HCT116 (cell line): ENCODE results near the gene NFASC. TPM values are rescaled to one million over a fixed set of nuclear protein-coding genes. Genes with fewer than 3 reads are reported as not detected.
A peak's percentile ranks its signal among the peaks of the same experiment; 100 is the strongest.

Source experiments
- ATAC-seq: fragments of 200-7000 bp; cut with Tn5 transposase; 2 replicates; pipeline ENCODE4 v1.9.1; 2020; ENCODE audit warnings: mild to moderate bottlenecking, moderate library complexity
- BruUV-seq: library from RNA; stranded (reverse); fragments of 400-500 nt; replicated peaks from 2 replicates; lab custom pipeline; 2021; lab: Mats Ljungman, UMichigan
- CTCF ChIA-PET: fragments of 300-600 bp; sonication (Branson Sonifier 250); formaldehyde crosslinking; loops from one replicate; lab custom pipeline; 2021; ENCODE audit warnings: antibody characterized with exemption; lab: Charles Lee
- POLR2A ChIA-PET: fragments of 300-600, 350-600 bp; sonication (Branson Sonifier 250); formaldehyde crosslinking; loops from one replicate; lab custom pipeline; 2021; ENCODE audit warnings: antibody characterized with exemption; lab: Charles Lee
- RAD21 ChIA-PET, 2 experiments: fragments of 300-600 bp; sonication (Branson Sonifier 250); formaldehyde crosslinking; loops; one replicate each; lab custom pipeline; 2023; ENCODE audit warnings: low total read pairs in 2 of 2; ENCODE audit not compliant: uncharacterized antibody in 2 of 2, unreplicated experiment in 2 of 2, low non-redundant PET in 1 of 2; lab: Charles Lee
- DNase-seq: peaks from one replicate; pipeline ENCODE4 v3.0.0-alpha.2; 2010; ENCODE audit warnings: low read depth, low spot score
- H2AFZ ChIP-seq: fragments of 200-600 bp; shearing (Covaris generic), sonication (generic); 2 replicates; pipeline ENCODE4 v1.6.1; 2017; ENCODE audit warnings: low read depth, mixed run types, mixed read lengths, antibody characterized with exemption, low read length; ENCODE audit not compliant: poor library complexity, severe bottlenecking
- H3K27ac ChIP-seq: 2 replicates; pipeline ENCODE4 v1.5.1; 2012; ENCODE audit warnings: low read depth, low read length
- H3K27me3 ChIP-seq: fragments of 200-600 bp; sonication (generic); 2 replicates; pipeline ENCODE4 v1.6.1; 2016; ENCODE audit warnings: mixed run types, low read length, mixed read lengths; ENCODE audit not compliant: insufficient read depth
- H3K36me3 ChIP-seq, 2 experiments: fragments of 200-500 bp in 1 of 2; fragments of 200-600 bp in 1 of 2; sonication (Bioruptor generic) in 1 of 2; sonication (generic) in 1 of 2; 2 replicates each; pipeline versions ENCODE4 v1.5.1 to v1.6.1; 2014 to 2016; ENCODE audit warnings: low read length in 2 of 2, inconsistent platforms in 1 of 2, mixed read lengths in 1 of 2, mixed run types in 1 of 2; ENCODE audit not compliant: insufficient read depth in 2 of 2, control insufficient read depth in 1 of 2
- H3K4me1 ChIP-seq, 2 experiments: fragments of 200-600 bp in 1 of 2; sonication (generic) in 1 of 2; 2 replicates each; pipeline versions ENCODE4 v1.5.1 to v1.6.1; 2012 to 2017; ENCODE audit warnings: low read length in 2 of 2, inconsistent platforms in 1 of 2, mild to moderate bottlenecking in 1 of 2, mixed read lengths in 1 of 2, mixed run types in 1 of 2, moderate library complexity in 1 of 2; ENCODE audit not compliant: insufficient read depth in 2 of 2, control insufficient read depth in 1 of 2
- H3K4me2 ChIP-seq: fragments of 200-600 bp; sonication (generic); 2 replicates; pipeline ENCODE4 v1.6.1; 2017; ENCODE audit warnings: mixed run types, low read length, mixed read lengths
- H3K4me3 ChIP-seq, 2 experiments: fragments of 200-600 bp in 1 of 2; sonication (generic) in 1 of 2; replicated peaks in 1 of 2; 2 replicates each; pipeline ENCODE4 v1.5.1; 2011 to 2016; ENCODE audit warnings: low read length in 2 of 2, control low read depth in 1 of 2, low read depth in 1 of 2, mild to moderate bottlenecking in 1 of 2, mixed read lengths in 1 of 2, mixed run types in 1 of 2
- H3K79me2 ChIP-seq: fragments of 200-600 bp; sonication (generic); 2 replicates; pipeline ENCODE4 v1.6.1; 2017; ENCODE audit warnings: mild to moderate bottlenecking, mixed run types, low read length, moderate library complexity, mixed read lengths; ENCODE audit not compliant: insufficient read depth
- H3K9ac ChIP-seq: fragments of 200-600 bp; sonication (generic); 2 replicates; pipeline ENCODE4 v1.6.1; 2016; ENCODE audit warnings: low read length, mixed read lengths
- H3K9me2 ChIP-seq: fragments of 200-600 bp; sonication (generic), shearing (Covaris generic); 2 replicates; pipeline ENCODE4 v1.6.1; 2017; ENCODE audit warnings: mixed run types, mild to moderate bottlenecking, moderate library complexity; ENCODE audit not compliant: insufficient read depth
- H3K9me3 ChIP-seq, 2 experiments: fragments of 200-500 bp in 1 of 2; fragments of 200-600 bp in 1 of 2; sonication (Bioruptor generic) in 1 of 2; sonication (generic) in 1 of 2; 2 replicates each; pipeline ENCODE4 v1.6.1; 2014 to 2017; ENCODE audit warnings: low read length in 2 of 2, mixed read lengths in 2 of 2, inconsistent platforms in 1 of 2, low read depth in 1 of 2, mild to moderate bottlenecking in 1 of 2, mixed run types in 1 of 2, moderate library complexity in 1 of 2; ENCODE audit not compliant: control insufficient read depth in 1 of 2, insufficient read depth in 1 of 2
- H4K20me1 ChIP-seq: fragments of 200-600 bp; sonication (generic), shearing (Covaris generic); 2 replicates; pipeline ENCODE4 v1.6.1; 2017; ENCODE audit warnings: mixed run types, mild to moderate bottlenecking, moderate library complexity; ENCODE audit not compliant: insufficient read depth
- POLR2A ChIP-seq: IDR thresholded peaks from 2 replicates; pipeline ENCODE4 v1.7.0; 2011; ENCODE audit warnings: borderline replicate concordance; ENCODE audit not compliant: insufficient read depth, insufficient read length; ENCODE audit errors: extremely low read depth
- POLR2AphosphoS5 ChIP-seq: IDR thresholded peaks from 2 replicates; pipeline ENCODE4 v1.6.1; 2011; ENCODE audit warnings: mild to moderate bottlenecking, low read depth, low read length, moderate library complexity
- RAD21 ChIP-seq: IDR thresholded peaks from 2 replicates; pipeline ENCODE4 v1.6.1; 2012; ENCODE audit warnings: low read depth, mild to moderate bottlenecking
- ZNF274 ChIP-seq: fragments of 200-500 bp; sonication (Bioruptor generic); IDR thresholded peaks from 2 replicates; pipeline ENCODE4 v1.6.1; 2014; ENCODE audit warnings: mild to moderate bottlenecking, low read depth, low read length, inconsistent platforms
- intact Hi-C: fragments of 100-400 bp; cut with micrococcal nuclease; formaldehyde crosslinking; loops from 2 replicates; pipeline ENCODE4 v1.10.0; 2022
- total RNA-seq: library from RNA; stranded (reverse); gene quantifications from one replicate; pipeline ENCODE4 v1.2.1, GENCODE V29; 2021; ENCODE audit not compliant: unreplicated experiment
- TF ChIP-seq, protein P1 (sequence below), 3 experiments: fragments of 200-600 bp in 1 of 3; sonication (generic) in 1 of 3; IDR thresholded peaks in 2 of 3; conservative IDR thresholded peaks in 1 of 3; 2 replicates each; pipeline ENCODE4 v1.5.1; 2012 to 2017; ENCODE audit warnings: low read depth in 2 of 3, low read length in 2 of 3, antibody characterized with exemption in 1 of 3, borderline replicate concordance in 1 of 3, control low read depth in 1 of 3, mild to moderate bottlenecking in 1 of 3, mixed read lengths in 1 of 3, mixed run types in 1 of 3, moderate library complexity in 1 of 3; ENCODE audit not compliant: insufficient read depth in 1 of 3
- TF ChIP-seq, protein P2 (sequence below): IDR thresholded peaks from 2 replicates; pipeline ENCODE4 v1.6.1; 2011; ENCODE audit warnings: mild to moderate bottlenecking, low read length, moderate library complexity; ENCODE audit not compliant: insufficient replicate concordance; ENCODE audit errors: extremely low read depth

Gene NFASC
- total RNA-seq, 1 experiment from 2014 or later, result 0.57 TPM

DNA sequence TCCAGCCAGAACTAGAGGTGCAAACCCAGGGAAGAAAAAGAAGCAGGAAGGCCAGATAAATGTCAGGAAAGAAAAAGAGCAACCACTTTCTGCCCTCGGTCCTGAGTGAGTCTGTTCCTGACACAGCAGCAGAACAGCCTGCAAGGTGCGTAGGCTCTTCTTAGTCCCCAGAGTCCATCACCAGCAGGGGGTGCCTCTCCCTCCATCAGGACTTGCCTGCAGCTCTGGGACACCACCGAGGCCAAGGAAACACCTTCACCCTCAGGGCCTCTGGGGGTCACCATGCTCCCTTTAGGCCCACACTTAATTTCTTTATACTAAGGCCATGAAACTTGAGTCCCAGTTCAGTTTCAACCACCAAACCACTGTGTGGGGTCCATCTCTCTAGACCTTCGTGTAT lies 43.7 kb upstream of the NFASC start:
- Histone ChIP-seq H3K36me3 (no peaks in the 10 kb centered on the region), H3K9ac (no peak overlapping the region), H3K79me2 (no peaks in the 10 kb centered on the region), H3K27me3 (peaks cover 18% of the 10 kb centered on the region), H3K27ac (no peak overlapping the region), H2AFZ (no peak overlapping the region), H3K4me1 (peaks cover 2 to 3% of the 10 kb centered on the region in 2 experiments; a peak in 2 of 4 replicates), H3K9me3 (no peaks in the 10 kb centered on the region), H3K9me2 (no peaks in the 10 kb centered on the region), H3K4me2 (no peak overlapping the region), H3K4me3 (no peak overlapping the region), H4K20me1 (no peaks in the 10 kb centered on the region)
- no TSS peak for BruUV-seq
- DNase-seq (no peak), ATAC-seq (peak; percentile 75)
- intact Hi-C loops, result loop anchor here (1.0 kb wide), 1 partner anchor 114 kb away; no protein-coding TSS in a partner anchor
- no peak for TF ChIP-seq POLR2A
- TF ChIP-seq POLR2AphosphoS5, result no peak
- TF ChIP-seq RAD21, result peak; percentile 54
- TF ChIP-seq, protein P1, sequence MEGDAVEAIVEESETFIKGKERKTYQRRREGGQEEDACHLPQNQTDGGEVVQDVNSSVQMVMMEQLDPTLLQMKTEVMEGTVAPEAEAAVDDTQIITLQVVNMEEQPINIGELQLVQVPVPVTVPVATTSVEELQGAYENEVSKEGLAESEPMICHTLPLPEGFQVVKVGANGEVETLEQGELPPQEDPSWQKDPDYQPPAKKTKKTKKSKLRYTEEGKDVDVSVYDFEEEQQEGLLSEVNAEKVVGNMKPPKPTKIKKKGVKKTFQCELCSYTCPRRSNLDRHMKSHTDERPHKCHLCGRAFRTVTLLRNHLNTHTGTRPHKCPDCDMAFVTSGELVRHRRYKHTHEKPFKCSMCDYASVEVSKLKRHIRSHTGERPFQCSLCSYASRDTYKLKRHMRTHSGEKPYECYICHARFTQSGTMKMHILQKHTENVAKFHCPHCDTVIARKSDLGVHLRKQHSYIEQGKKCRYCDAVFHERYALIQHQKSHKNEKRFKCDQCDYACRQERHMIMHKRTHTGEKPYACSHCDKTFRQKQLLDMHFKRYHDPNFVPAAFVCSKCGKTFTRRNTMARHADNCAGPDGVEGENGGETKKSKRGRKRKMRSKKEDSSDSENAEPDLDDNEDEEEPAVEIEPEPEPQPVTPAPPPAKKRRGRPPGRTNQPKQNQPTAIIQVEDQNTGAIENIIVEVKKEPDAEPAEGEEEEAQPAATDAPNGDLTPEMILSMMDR (IDR thresholded peaks at IDR 0.05 in 2 of 3, conservative IDR thresholded peaks at IDR 0.05 in 1 of 3; ENCODE audit: borderline replicate concordance in 1 of 3, insufficient read depth in 1 of 3, low read depth in 2 of 3, low read length in 2 of 3), result peak; percentile 53 to 66 (median 58)
- TF ChIP-seq, protein P2, sequence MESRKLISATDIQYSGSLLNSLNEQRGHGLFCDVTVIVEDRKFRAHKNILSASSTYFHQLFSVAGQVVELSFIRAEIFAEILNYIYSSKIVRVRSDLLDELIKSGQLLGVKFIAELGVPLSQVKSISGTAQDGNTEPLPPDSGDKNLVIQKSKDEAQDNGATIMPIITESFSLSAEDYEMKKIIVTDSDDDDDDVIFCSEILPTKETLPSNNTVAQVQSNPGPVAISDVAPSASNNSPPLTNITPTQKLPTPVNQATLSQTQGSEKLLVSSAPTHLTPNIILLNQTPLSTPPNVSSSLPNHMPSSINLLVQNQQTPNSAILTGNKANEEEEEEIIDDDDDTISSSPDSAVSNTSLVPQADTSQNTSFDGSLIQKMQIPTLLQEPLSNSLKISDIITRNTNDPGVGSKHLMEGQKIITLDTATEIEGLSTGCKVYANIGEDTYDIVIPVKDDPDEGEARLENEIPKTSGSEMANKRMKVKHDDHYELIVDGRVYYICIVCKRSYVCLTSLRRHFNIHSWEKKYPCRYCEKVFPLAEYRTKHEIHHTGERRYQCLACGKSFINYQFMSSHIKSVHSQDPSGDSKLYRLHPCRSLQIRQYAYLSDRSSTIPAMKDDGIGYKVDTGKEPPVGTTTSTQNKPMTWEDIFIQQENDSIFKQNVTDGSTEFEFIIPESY, result no peak
- no peak for TF ChIP-seq ZNF274
- ChIA-PET POLR2A (no interaction called here), CTCF (interaction anchor here (1.0 to 1.9 kb wide), 5 partner anchors 11 to 430 kb away, joined by 3 to 5 read pairs (median 3); no protein-coding TSS in a partner anchor), RAD21 (no interaction called here)
